IMR-90 (cell line): ENCODE data around the gene FAM186B.

Source experiments
- CEBPB ChIP-seq: IDR thresholded peaks from 2 replicates; pipeline ENCODE4 v1.6.1; 2012; ENCODE audit warnings: low read depth, low read length, improper control_type of control experiment
- CTCF ChIP-seq: conservative IDR thresholded peaks from 2 replicates; pipeline ENCODE4 v1.5.1; 2012; ENCODE audit warnings: mild to moderate bottlenecking, low read depth, low read length, improper control_type of control experiment
- ELK1 ChIP-seq: fragments of 150-350 bp; IDR thresholded peaks from 2 replicates; pipeline ENCODE4 v1.6.1; 2016; ENCODE audit warnings: low read depth, mild to moderate bottlenecking, low read length, moderate library complexity, borderline replicate concordance
- FOS ChIP-seq: fragments of 150-350 bp; IDR thresholded peaks from 2 replicates; pipeline ENCODE4 v1.6.1; 2016; ENCODE audit warnings: low read depth, low read length
- MAFK ChIP-seq: IDR thresholded peaks from 2 replicates; pipeline ENCODE4 v1.6.1; 2012; ENCODE audit warnings: low read depth, low read length, improper control_type of control experiment
- MAZ ChIP-seq: IDR thresholded peaks from 2 replicates; pipeline ENCODE4 v1.6.1; 2012; ENCODE audit warnings: low read depth, mild to moderate bottlenecking, low read length, improper control_type of control experiment, moderate library complexity, borderline replicate concordance
- POLR2A ChIP-seq: IDR thresholded peaks from 2 replicates; pipeline ENCODE4 v1.6.1; 2012; ENCODE audit warnings: mild to moderate bottlenecking, low read depth, low read length
- RFX5 ChIP-seq: IDR thresholded peaks from 2 replicates; pipeline ENCODE4 v1.8.0; 2012; ENCODE audit warnings: low read depth, mild to moderate bottlenecking, low read length, moderate library complexity

- TF ChIP-seq CTCF (no peak), CEBPB (no peak), RFX5 (no peak), MAFK (no peak), POLR2A (no peak), MAZ (no peak), ELK1 (no peak), FOS (no peak)
These were observed 6.8 kb upstream of the FAM186B start for GRCh38 chr12:49612210-49612609.
